ENCODE data around the gene FAM181B. TPM values are rescaled to one million over a fixed set of nuclear protein-coding genes. Genes with fewer than 3 reads are reported as not detected.

FAM181B gene
- polyA plus RNA-seq, 1 experiment: not detected

- Histone ChIP-seq H3K27ac (ENCODE audit: low read depth, low read length) (no peak overlapping the region), H3K9me3 (ENCODE audit: control insufficient read depth, insufficient read depth, low read length) (no peaks in the 10 kb centered on the region), H3K4me3 (ENCODE audit: low read depth, low read length) (no peak overlapping the region), H3K27me3 (ENCODE audit: control insufficient read depth, insufficient read depth, low read length) (no peaks in the 10 kb centered on the region)
- no peak for DNase-seq (ENCODE audit: low read depth, low spot score)
- CTCF ChIA-PET: interaction anchor here (0.9 kb wide), 1 partner anchor 12 kb away, joined by 4 read pairs; no protein-coding TSS in a partner anchor
- POLR2A ChIA-PET: no interaction called here
- no peak for TF ChIP-seq CTCF (IDR thresholded peaks at IDR 0.05; ENCODE audit: low read depth, low read length)
These were observed 29.5 kb upstream of the FAM181B start for GRCh38 chr11:82763167-82763566.

- DNase-seq (ENCODE audit: low read depth, low spot score): no peak
- H3K27ac ChIP-seq (ENCODE audit: low read depth, low read length): no peak overlapping the region
- no peak for TF ChIP-seq CTCF (IDR thresholded peaks at IDR 0.05; ENCODE audit: low read depth, low read length)
- no peak overlapping the region for H3K4me3 ChIP-seq (ENCODE audit: low read depth, low read length)
- ChIA-PET CTCF (no interaction called here), POLR2A (no interaction called here)
- no peaks in the 10 kb centered on the region for H3K27me3 ChIP-seq (ENCODE audit: control insufficient read depth, insufficient read depth, low read length)
- no peaks in the 10 kb centered on the region for H3K9me3 ChIP-seq (ENCODE audit: control insufficient read depth, insufficient read depth, low read length)
These were observed 26.0 kb upstream of the FAM181B start for GRCh38 chr11:82759649-82760048.

- H3K27ac ChIP-seq (ENCODE audit: low read depth, low read length): no peak overlapping the region
- no peak for DNase-seq (ENCODE audit: low read depth, low spot score)
- peaks cover 2% of the 10 kb centered on the region for H3K27me3 ChIP-seq (ENCODE audit: control insufficient read depth, insufficient read depth, low read length)
- no peak overlapping the region for H3K4me3 ChIP-seq (ENCODE audit: low read depth, low read length)
- POLR2A ChIA-PET: no interaction called here
- no peak for TF ChIP-seq CTCF (IDR thresholded peaks at IDR 0.05; ENCODE audit: low read depth, low read length)
- CTCF ChIA-PET: interaction anchor here (0.5 to 2.3 kb wide), 4 partner anchors 16 to 535 kb away, joined by 4 to 15 read pairs (median 4); no protein-coding TSS in a partner anchor
- H3K9me3 ChIP-seq (ENCODE audit: control insufficient read depth, insufficient read depth, low read length): no peaks in the 10 kb centered on the region
These were observed 24.1 kb upstream of the FAM181B start for GRCh38 chr11:82757660-82758357.

DNA sequence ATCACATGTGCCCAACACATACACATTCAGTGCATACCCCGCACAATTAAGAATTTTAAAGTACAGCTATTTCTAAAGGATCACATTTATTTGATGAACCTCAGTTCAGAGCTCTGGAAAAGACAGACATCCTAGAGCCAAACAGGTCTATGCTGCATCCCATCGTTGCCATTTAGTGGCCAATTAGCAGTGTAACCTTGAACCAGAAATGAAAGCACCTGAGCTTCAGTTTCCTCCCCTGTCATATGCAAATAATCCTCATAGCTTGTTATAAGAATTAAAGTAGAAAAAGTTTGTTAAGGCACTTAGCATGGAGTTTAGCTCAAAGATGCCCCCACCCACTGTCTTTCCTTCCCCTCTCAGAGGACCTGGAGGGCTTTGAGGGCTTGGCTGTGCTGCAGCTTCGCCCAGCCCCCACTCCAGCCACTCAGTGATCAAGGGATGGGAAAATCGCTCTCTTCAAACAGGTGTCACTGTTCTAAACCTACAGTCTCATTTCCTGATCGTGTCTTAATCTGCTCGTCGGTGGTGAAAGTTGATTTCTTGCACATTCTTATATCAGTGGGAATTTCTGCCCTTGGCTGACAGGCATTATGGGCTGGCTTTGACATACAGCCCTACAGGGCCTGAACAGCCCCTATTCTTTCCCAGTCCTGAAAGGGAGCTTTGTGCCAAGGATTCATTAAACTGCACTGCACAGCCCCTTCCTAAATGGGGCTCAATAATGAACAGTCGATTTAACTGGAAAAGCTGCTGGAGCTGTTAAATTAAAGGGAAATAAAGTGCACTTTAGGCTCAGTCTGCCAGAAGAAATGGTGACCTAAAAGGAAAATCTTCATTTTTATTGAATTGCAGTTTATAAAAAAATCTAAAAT is 23.3 kb upstream of the FAM181B start:
- Histone ChIP-seq H3K27ac (ENCODE audit: low read depth, low read length) (no peak overlapping the region), H3K27me3 (ENCODE audit: control insufficient read depth, insufficient read depth, low read length) (peaks cover 2% of the 10 kb centered on the region), H3K4me3 (ENCODE audit: low read depth, low read length) (no peak overlapping the region), H3K9me3 (ENCODE audit: control insufficient read depth, insufficient read depth, low read length) (no peaks in the 10 kb centered on the region)
- TF ChIP-seq CTCF (IDR thresholded peaks at IDR 0.05; ENCODE audit: low read depth, low read length): no peak
- no peak for DNase-seq (ENCODE audit: low read depth, low spot score)
- POLR2A ChIA-PET: no interaction called here
- CTCF ChIA-PET: interaction anchor here (0.5 to 2.3 kb wide), 3 partner anchors 16 to 536 kb away, joined by 4 to 15 read pairs (median 4); no protein-coding TSS in a partner anchor

DNA sequence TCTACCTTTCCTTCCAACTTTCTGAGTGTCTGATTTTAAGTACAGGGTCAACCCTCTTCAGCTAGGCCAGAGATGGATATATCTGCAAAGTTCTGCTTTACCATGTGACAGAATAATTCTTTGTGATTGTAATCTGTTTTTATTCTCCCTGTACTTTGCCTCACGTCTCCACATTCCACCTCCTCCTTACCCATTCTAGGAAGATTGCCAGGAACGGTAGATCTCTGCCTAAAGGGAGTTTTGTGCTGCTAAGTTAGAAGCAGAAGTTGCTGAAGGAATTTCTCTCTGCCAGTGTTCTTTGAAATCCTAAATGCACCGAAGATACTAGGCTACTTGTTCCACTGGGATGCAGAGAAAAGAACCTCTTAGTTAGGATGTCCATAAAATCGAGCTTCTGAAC is 20.7 kb upstream of the FAM181B start:
- POLR2A ChIA-PET: no interaction called here
- no peak for DNase-seq (ENCODE audit: low read depth, low spot score)
- Histone ChIP-seq H3K27ac (ENCODE audit: low read depth, low read length) (no peak overlapping the region), H3K4me3 (ENCODE audit: low read depth, low read length) (no peak overlapping the region), H3K27me3 (ENCODE audit: control insufficient read depth, insufficient read depth, low read length) (peaks cover 2% of the 10 kb centered on the region), H3K9me3 (ENCODE audit: control insufficient read depth, insufficient read depth, low read length) (no peaks in the 10 kb centered on the region)
- CTCF ChIA-PET: interaction anchor here (0.9 to 1.5 kb wide), 2 partner anchors 21 to 22 kb away, joined by 3 to 4 read pairs; no protein-coding TSS in a partner anchor
- no peak for TF ChIP-seq CTCF (IDR thresholded peaks at IDR 0.05; ENCODE audit: low read depth, low read length)

Measured in AG04450 (cell line).